Hindlimb muscle (tissue), 1 donor: ENCODE measurements around the gene PHLDB2. TPM values are rescaled to one million over a fixed set of nuclear protein-coding genes. Genes with fewer than 3 reads are reported as not detected.

Source experiments
- DNase-seq: peaks from one replicate; pipeline ENCODE4 v3.0.0-alpha.2; 2013
- polyA plus RNA-seq: library from polyadenylated mRNA; unstranded; fragments of 120-200 nt; gene quantifications from one replicate; pipeline ENCODE4 v1.2.1, GENCODE V29; 2013; ENCODE audit not compliant: insufficient read length

The PHLDB2 gene
- polyA plus RNA-seq, 1 donor, result 50.5 TPM

DNA sequence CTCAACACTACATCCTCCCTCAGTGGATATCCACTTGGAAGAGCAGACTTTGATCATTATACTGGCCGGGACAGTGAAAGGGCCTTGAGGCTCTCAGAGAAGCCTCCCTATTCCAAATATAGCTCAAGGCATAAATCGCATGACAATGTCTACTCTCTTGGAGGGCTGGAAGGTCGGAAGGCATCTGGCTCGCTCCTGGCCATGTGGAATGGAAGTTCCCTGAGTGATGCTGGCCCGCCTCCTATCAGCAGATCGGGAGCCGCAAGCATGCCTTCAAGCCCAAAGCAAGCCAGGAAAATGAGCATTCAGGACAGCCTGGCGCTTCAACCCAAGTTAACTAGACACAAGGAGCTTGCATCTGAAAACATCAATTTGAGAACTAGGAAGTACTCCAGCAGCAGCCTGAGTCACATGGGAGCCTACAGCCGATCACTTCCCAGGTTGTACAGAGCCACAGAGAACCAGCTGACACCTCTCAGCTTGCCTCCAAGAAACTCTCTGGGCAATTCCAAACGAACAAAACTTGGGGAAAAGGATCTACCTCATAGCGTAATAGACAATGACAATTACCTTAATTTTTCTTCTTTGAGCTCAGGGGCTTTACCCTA lies 25.4 kb downstream of the PHLDB2 start:
- no peak for DNase-seq

DNA sequence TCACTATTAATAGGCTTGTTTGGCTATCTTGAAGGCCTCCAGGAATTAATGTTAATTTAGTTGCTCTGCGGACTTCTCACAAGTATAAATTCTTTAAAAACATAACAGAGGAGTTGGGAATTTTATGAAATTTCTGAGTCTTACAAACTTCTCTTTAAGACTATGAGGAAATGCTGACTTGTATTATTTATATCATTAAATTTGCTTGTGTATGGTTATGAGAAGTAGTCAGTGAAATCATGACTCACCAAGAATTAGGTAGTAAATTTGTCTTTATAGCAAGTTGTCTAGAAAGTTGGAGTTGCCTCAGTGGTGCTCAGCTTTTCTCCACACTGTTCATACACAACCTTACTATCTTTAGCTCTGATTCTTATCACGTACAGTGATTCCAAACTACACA lies 26.5 kb downstream of the PHLDB2 start:
- no peak for DNase-seq

- DNase-seq, result peak; percentile 23
Observed at GRCh38 chr3:111890051-111890580, 31.1 kb downstream of the PHLDB2 start.

- DNase-seq, result no peak
Observed at GRCh38 chr3:111892070-111892469, 33.0 kb downstream of the PHLDB2 start.

GRCh38 chr3:111895071-111895470 lies 36.0 kb downstream of the PHLDB2 start:
- no peak for DNase-seq

- no peak for DNase-seq
Observed at GRCh38 chr3:111899966-111900365, 40.9 kb downstream of the PHLDB2 start.

GRCh38 chr3:111901637-111902036 lies 42.6 kb downstream of the PHLDB2 start:
- peak; percentile 60 for DNase-seq

- no peak for DNase-seq
Observed at GRCh38 chr3:111902534-111902933, 43.5 kb downstream of the PHLDB2 start.

DNA sequence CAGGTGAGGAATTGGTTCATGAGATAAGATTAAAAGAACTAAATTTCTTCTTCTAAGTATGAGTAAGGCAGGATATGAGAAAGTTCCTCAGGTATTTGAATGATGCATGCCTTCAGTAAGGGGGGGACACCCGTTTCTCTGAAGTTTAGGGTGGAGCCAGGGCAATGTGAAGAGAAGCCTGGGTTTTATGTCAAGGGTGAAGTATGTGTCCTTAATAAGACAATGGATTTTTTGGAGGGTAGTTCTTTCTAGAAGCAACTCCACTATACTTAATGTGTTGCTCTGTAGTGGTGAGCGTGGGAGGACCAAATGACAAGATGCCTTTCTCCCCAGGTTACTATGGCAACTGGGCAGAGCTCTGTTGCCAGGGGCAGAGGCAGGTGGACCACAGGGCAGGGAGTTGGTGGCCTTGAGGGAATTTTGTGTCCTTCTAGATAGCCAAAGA lies 44.0 kb downstream of the PHLDB2 start:
- no peak for DNase-seq

DNA sequence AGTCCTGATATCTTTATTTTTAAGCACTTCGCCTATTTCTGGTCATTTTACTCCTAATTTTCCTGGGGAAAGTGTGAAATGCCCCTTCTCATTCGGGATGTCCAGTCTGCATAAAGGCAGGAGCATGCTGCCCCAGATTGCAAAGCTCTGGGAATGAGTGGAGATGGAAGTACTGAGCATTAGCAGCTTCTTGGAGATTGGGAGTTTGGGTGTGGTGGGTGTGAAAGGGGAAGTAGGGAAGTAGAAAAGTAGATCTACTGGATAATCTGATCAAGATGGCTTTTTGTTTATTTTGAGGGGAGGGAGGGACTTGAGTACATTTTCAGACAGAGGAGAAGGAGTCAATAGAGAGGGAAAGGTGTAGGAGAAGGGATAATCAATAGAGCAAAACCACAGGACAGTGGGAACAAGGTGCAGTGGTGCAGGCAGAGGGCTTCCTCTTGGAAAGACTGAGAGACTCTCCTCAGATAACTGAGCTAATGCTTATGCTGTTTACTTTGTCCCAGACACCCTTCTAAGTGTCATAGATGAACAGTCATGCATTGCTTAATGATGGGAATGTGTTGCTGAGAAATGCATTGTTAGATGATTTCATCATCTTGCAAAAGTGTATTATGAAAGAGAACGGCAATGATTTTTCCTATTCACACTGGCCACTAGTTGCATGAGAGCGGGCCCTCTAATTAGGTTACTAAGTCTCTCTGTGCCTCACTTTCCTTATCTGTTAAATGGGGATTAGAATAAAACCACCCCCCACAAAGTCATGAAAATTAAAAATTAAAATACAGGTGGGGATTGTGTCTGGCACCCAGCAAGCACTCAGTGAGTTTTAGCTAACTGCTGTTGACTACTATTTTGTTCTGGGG lies 45.5 kb downstream of the PHLDB2 start:
- no peak for DNase-seq

DNA sequence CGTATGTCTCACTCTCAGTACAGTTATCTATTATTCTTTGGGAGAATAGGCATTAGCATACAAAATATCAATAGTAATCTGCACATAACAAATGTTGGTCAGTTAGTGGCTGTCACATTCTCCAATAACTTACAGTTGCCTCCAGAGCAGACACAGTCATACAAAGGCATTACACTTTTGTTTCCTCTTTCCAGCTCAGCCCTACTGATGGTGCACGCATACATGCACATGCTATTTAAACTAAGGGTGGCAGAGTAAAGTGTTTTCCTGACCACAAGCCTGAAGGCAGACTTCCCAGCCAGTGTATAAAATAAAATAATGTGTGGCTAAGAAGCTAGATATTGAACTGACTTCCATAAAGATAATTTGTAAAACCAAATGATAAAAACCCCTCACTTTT lies 47.6 kb downstream of the PHLDB2 start:
- no peak for DNase-seq

DNA sequence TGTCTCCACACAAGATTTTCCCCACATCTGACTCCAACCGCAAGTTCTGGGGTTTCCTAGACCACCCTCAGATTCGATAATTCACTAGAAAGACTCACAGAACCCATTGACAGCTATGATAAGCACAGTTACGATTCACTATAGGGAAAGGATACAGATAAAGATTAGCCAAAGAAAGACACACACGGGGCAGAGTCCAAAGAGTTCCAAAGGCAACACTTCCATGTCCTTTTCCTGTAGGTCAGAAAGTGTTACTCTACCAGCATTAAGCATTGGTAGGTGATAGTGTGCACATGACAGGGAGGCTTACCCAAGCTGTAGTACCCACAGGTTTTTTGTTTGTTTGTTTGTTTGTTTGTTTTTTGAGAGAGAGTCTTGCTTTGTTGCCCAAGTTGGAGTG lies 48.1 kb downstream of the PHLDB2 start:
- DNase-seq, result no peak

DNA sequence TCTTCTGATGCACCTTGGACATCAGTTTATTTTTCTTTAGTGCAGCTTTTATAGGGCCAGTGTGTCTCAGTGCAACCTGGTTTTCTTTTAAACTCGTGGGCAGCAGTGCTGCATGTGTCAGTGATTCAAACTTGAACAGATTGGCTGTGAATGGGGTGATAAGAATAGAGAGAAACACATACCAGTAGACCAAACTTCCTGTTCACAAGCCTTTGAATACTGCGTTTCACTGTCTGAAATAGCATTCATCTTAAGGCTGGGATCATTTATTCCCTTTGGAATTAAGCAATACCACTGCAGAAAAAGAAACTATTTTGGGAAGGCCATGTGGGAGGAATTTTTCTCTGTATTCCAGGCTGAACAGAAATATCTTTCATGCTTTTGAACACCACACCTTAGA lies 51.7 kb downstream of the PHLDB2 start:
- no peak for DNase-seq

DNA sequence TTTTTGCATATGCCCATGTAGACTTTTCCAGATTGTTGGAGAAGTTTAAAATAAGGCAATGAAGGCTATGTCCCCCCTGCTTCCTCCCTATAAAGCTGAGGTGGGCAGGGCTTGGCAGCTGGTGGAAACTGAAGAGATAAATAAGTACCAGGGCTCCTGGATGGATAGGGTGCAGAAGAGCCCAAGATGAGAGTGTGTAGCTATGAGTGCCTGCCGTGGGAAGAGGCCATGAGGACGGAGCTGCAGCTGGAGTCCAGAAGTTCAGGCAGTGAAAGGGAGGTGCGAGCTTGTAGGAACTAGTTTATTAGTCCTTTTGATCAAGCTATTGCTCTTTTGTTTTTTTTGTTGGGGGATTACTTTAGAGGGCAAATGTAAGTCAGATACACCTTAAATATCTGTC lies 52.4 kb downstream of the PHLDB2 start:
- DNase-seq, result no peak

GRCh38 chr3:111913163-111913763 lies 54.2 kb downstream of the PHLDB2 start:
- no peak for DNase-seq

GRCh38 chr3:111915905-111916304 lies 56.8 kb downstream of the PHLDB2 start:
- no peak for DNase-seq

DNA sequence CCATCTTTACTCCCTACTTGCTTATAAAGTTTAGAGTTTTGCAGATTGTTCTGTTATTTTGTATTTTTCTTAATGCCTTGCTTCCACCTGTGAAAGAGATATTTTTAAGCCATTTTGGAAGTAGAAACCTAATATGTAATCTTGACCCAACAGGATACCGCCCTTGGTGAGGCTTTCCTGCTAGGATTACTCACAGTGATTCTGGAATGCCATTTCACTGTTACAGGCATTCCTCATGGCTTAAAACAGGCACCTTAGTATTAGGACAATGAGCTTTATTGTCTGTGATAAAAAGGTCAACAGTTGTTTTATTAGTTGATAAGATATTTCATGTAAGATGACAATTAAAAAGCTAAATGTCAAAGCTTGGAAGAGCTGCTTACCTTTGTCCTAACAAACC lies 58.2 kb downstream of the PHLDB2 start:
- DNase-seq, result no peak

DNA sequence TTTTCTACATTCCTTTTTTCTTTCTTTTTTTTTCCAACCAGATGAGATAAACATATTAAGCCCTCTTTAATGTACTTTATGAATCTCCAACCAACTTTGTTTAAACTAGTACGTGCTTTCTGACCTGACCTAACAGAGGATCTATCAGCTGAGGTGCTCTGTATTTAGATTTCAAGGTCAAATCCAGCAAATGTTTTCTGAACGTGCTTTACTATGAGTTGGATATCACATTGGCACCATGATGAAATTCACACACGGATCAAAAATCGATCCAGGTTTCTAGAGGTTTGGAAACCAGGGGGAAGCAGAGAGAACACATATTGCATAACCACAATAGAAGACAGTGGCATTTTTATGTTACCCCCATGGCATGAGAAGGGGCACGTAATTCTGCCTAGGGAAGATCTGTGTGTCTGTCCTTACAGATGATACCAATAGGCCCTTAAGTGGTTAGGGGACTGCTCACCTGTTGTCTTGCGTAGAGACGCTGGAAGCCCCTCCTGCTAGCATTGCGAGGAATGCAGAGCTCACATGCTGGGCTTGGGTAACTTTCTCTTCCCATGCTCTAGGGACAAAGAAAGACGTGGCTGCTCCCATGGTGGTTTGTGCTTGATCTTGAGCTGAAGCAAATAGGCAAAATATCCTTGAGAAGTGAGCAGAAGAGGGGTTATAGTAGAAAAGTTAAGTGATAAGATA lies 60.5 kb downstream of the PHLDB2 start:
- no peak for DNase-seq

DNA sequence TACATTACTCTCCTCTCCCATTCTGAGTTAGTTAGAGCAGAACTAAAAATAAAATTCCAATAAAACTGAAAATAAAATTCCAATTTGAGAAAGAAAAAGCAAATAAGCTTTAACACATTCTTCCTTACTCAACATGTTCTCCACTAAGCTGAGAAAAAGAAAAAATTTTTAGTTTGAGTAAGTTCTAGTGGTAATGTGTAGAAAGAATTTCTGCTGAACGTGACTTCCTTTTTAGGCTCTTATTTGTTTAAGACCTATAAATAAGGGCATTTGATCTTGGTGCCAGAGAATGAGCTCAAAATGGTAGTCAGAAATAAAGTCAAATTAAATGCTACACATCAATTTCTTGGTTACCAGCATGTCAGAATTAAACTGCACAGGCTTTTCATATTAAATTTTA lies 62.1 kb downstream of the PHLDB2 start:
- no peak for DNase-seq

DNA sequence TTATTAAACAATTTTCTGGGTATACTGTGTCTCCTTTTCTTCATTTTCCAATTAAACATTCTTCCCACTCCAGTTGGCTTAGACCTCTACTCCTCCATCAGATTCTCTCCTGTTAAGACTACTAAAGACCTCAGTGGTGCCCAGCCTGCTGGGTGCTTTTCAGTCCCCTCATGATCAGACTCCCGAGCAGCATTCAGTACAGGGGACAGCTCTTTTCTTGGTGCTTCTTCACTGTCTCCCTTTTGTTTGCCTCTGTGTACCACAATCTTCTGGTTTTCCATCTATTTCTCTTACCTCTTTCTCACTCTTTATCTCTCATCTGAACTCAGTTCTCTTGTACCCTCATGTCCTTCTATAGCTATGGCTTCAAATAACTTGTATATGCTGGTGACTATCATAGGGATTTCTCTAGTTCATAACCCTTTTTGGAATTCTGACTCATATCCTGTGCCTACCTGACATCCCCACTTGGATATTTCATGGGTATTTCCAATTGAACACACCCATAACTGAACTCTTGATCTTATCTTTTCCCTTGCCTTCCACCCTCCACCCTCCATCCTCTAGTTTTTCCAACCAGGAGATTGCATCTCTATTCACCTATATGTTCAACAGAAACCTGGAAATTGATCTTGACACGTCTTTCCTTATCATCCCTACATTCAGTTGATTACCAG lies 64.2 kb downstream of the PHLDB2 start:
- DNase-seq, result no peak

DNA sequence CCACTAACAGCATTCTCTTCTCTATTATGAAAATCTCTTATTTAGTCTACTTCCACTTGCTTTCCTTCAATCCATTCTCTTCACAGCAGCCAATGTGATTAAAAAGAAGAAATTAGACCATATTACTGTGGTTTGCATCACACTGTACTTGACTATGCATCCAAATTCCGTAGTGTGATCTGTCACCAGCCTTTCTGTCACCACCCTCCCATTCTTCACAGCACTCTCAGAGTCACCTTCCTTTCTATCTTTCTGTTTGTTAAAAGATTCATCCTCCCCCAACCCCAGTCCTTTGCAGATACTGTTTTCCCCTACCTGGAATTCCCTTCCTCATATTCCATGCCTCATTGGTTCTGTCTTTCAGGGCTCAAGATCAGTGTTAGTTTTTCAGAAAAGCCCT lies 64.7 kb downstream of the PHLDB2 start:
- no peak for DNase-seq

DNA sequence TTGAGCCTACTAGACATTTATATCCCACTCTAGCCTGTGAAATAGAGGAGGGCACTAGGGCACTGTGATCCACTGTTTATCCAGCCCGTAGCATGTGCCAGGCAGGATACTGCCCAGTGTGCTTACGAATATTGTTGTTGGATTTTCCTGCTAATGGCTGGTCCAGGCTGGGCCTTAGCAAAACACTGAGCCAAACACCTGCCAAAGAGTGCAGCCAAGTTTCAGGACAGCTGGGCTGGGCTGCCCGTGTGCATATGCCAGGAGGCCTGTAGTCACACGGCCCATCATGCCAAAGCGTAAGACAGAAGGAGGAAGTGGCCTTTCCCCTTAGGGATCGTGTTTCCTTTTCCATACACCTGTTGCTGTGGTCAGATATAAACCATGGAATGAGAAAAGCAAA lies 65.2 kb downstream of the PHLDB2 start:
- DNase-seq, result peak; percentile 76
